Suprapubic skin (tissue), 4 donors: ENCODE measurements around the gene RNGTT. TPM values are rescaled to one million over a fixed set of nuclear protein-coding genes. Genes with fewer than 3 reads are reported as not detected.

Source experiments
- DNase-seq, 2 donors: peaks; one replicate each; pipeline ENCODE4 v3.0.0-alpha.2; 2019; ENCODE audit warnings: low spot score in 2 of 2
- H3K27ac ChIP-seq: fragments of 200-600 bp; sonication (generic); one replicate; pipeline ENCODE4 v1.5.1; 2019
- H3K27me3 ChIP-seq: fragments of 200-600 bp; sonication (generic); one replicate; pipeline ENCODE4 v1.5.1; 2019
- H3K36me3 ChIP-seq: fragments of 200-600 bp; sonication (generic); one replicate; pipeline ENCODE4 v1.5.1; 2019
- H3K4me1 ChIP-seq: fragments of 200-600 bp; sonication (generic); one replicate; pipeline ENCODE4 v1.5.1; 2019
- H3K4me3 ChIP-seq: fragments of 200-600 bp; sonication (generic); one replicate; pipeline ENCODE4 v1.5.1; 2019; ENCODE audit warnings: mild to moderate bottlenecking
- H3K9me3 ChIP-seq: fragments of 200-600 bp; sonication (generic); one replicate; pipeline ENCODE4 v1.5.1; 2019
- EP300 ChIP-seq: sonication (generic); formaldehyde crosslinking; IDR thresholded peaks from one replicate; pipeline ENCODE4 v1.6.1; 2017; ENCODE audit warnings: antibody characterized with exemption
- POLR2A ChIP-seq, 2 donors: fragments of 450-650 bp; IDR thresholded peaks; one replicate each; pipeline ENCODE4 v1.6.1; 2017; ENCODE audit warnings: antibody characterized with exemption in 2 of 2, mild to moderate bottlenecking in 2 of 2, moderate library complexity in 2 of 2
- POLR2AphosphoS5 ChIP-seq, 3 donors: sonication (generic); formaldehyde crosslinking; IDR thresholded peaks; one replicate each; pipeline ENCODE4 v1.6.1; 2017; ENCODE audit warnings: antibody characterized with exemption in 3 of 3
- WGBS: methylation state at CpG from one replicate; pipeline ENCODE4 v1.1.5; 2018; 5-methylcytosine and 5-hydroxymethylcytosine counted together
- total RNA-seq, 4 donors: library from RNA; depleted of rRNA; stranded (reverse); fragments of >200 nt; gene quantifications; one replicate each; pipeline ENCODE4 v1.1.0, GENCODE V29; 2016
- TF ChIP-seq, protein P1 (sequence below), 2 donors: fragments of 200-600 bp in 1 of 2; fragments of 450-650 bp in 1 of 2; sonication (generic) in 1 of 2; IDR thresholded peaks; one replicate each; pipeline ENCODE4 v1.5.1; 2016 to 2019; ENCODE audit warnings: antibody characterized with exemption in 2 of 2, mild to moderate bottlenecking in 1 of 2, moderate library complexity in 1 of 2

Gene RNGTT
- total RNA-seq, 4 donors from 2014 or later, result 8.6 to 13.6 (median 11.6) TPM

DNA sequence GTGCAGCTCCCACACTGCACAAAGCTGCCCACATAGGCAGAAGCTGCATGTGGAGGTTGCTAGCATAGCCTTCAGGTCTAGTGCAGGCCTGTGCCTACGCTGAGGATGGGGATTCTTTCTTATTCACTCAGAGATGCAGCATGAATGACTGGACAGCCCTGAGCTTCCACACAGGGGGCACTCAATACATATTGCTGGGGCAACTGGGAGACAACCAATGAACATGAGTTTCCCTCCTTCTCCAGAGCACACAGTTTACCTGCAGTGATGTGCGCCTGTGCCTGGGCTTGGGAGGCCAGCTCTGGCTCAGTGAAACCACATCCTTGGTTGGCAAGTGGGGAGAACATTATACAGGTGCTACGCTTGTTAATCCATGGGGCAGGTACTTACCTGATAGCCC lies 389.9 kb downstream of the RNGTT start:
- Histone ChIP-seq H3K27ac (no peak overlapping the region), H3K27me3 (no peaks in the 10 kb centered on the region), H3K4me1 (no peaks in the 10 kb centered on the region), H3K4me3 (no peak overlapping the region), H3K9me3 (no peaks in the 10 kb centered on the region), H3K36me3 (no peaks in the 10 kb centered on the region)
- TF ChIP-seq, protein P1, sequence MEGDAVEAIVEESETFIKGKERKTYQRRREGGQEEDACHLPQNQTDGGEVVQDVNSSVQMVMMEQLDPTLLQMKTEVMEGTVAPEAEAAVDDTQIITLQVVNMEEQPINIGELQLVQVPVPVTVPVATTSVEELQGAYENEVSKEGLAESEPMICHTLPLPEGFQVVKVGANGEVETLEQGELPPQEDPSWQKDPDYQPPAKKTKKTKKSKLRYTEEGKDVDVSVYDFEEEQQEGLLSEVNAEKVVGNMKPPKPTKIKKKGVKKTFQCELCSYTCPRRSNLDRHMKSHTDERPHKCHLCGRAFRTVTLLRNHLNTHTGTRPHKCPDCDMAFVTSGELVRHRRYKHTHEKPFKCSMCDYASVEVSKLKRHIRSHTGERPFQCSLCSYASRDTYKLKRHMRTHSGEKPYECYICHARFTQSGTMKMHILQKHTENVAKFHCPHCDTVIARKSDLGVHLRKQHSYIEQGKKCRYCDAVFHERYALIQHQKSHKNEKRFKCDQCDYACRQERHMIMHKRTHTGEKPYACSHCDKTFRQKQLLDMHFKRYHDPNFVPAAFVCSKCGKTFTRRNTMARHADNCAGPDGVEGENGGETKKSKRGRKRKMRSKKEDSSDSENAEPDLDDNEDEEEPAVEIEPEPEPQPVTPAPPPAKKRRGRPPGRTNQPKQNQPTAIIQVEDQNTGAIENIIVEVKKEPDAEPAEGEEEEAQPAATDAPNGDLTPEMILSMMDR (IDR thresholded peaks at IDR 0.05), result no peak
- TF ChIP-seq POLR2AphosphoS5 (IDR thresholded peaks at IDR 0.05) (no peak), EP300 (no peak), POLR2A (IDR thresholded peaks at IDR 0.05) (no peak)
- WGBS, result 50% methylated on average over 2 of the region's 3 CpGs
- DNase-seq, result no peak

DNA sequence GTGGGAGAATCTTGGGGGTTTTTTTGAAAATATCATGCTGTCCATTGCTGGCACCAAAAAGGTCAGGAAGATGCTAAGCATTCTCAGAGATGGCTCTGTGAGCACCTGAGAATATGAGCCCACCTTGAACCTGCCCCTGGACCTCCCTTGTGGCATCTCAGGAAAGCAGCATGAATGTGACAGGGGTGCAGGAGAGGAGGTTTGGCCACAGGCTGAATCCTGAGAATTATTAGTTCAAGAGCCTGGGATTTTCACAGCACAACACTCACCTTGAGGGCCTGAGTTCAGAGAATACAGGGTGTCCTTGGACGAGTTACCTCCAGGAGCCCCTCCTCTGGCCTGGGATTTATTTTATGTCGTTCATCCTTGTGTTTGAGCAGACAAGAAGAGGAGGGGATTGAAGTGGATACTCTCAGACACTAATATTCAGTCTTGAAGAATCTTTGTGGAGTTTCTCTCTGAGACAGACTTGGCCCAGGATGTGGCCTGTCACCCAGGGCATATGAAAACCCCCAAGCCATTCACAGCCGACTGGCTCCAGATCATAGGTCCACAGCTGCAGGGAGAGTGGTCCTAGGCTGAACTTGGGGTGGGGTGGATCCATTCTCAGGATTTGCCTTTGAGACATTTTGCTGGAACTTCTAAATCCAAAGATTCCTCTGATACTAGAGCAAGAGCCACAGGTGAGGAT lies 390.8 kb downstream of the RNGTT start:
- Histone ChIP-seq H3K36me3 (no peaks in the 10 kb centered on the region), H3K4me1 (no peaks in the 10 kb centered on the region), H3K9me3 (no peaks in the 10 kb centered on the region), H3K27me3 (no peaks in the 10 kb centered on the region), H3K4me3 (no peak overlapping the region), H3K27ac (no peak overlapping the region)
- no peak for TF ChIP-seq POLR2AphosphoS5 (IDR thresholded peaks at IDR 0.05)
- no peak for TF ChIP-seq EP300
- TF ChIP-seq, protein P1 (IDR thresholded peaks at IDR 0.05), result no peak
- TF ChIP-seq POLR2A (IDR thresholded peaks at IDR 0.05), result no peak
- 51% methylated on average over 3 of the region's 3 CpGs for WGBS
- DNase-seq, result no peak

DNA sequence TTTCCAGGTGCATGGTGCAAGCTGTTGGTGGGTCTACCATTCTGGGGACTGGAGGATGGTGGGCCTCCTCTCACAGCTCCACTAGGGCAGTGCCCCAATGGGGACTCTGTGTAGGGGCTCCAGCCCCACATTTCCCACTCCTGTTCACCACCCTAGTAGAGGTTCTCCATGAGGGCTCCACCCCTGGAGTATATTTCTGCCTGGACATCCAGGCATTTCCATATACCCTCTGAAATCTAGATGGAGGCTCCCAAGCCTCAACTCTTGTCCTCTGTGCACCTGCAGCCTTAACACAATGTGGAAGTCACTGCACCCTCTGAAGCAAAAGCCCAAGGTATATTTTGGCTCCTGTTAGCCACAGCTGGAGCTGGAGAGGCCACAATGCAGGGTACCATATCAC lies 393.5 kb downstream of the RNGTT start:
- no peaks in the 10 kb centered on the region for H3K4me1 ChIP-seq
- no peaks in the 10 kb centered on the region for H3K27me3 ChIP-seq
- H3K9me3 ChIP-seq, result no peaks in the 10 kb centered on the region
- no peaks in the 10 kb centered on the region for H3K36me3 ChIP-seq
- TF ChIP-seq, protein P1 (IDR thresholded peaks at IDR 0.05), result no peak
- TF ChIP-seq POLR2AphosphoS5 (IDR thresholded peaks at IDR 0.05) (no peak), EP300 (no peak), POLR2A (IDR thresholded peaks at IDR 0.05) (no peak)
- H3K4me3 ChIP-seq, result no peak overlapping the region
- no peak for DNase-seq
- H3K27ac ChIP-seq, result no peak overlapping the region

DNA sequence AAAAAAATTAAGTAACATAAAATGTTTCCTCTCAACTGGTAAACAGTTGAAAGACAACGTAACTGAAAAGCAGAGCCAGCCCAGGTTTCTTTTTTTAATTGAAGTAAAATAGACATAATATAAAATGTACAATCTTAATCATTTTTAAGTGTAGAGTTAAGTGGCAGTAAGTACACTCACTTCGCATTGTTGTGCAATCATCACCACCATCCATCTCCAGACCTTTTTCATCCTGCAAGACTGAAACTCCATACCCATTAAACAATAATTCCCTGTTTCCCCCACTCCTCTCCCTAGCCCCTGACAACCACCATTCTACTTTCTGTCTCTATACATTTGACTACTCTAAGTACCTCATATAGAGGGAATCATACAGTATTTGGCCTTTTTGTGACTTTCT lies 395.7 kb downstream of the RNGTT start:
- no peak overlapping the region for H3K4me3 ChIP-seq
- H3K27me3 ChIP-seq, result no peaks in the 10 kb centered on the region
- no peaks in the 10 kb centered on the region for H3K9me3 ChIP-seq
- no peak overlapping the region for H3K27ac ChIP-seq
- no peak for DNase-seq
- H3K4me1 ChIP-seq, result no peaks in the 10 kb centered on the region
- 82% methylated on average over 2 of the region's 2 CpGs for WGBS
- H3K36me3 ChIP-seq, result no peaks in the 10 kb centered on the region
- TF ChIP-seq EP300 (no peak), POLR2AphosphoS5 (IDR thresholded peaks at IDR 0.05) (no peak), POLR2A (IDR thresholded peaks at IDR 0.05) (no peak)
- TF ChIP-seq, protein P1 (IDR thresholded peaks at IDR 0.05), result no peak

DNA sequence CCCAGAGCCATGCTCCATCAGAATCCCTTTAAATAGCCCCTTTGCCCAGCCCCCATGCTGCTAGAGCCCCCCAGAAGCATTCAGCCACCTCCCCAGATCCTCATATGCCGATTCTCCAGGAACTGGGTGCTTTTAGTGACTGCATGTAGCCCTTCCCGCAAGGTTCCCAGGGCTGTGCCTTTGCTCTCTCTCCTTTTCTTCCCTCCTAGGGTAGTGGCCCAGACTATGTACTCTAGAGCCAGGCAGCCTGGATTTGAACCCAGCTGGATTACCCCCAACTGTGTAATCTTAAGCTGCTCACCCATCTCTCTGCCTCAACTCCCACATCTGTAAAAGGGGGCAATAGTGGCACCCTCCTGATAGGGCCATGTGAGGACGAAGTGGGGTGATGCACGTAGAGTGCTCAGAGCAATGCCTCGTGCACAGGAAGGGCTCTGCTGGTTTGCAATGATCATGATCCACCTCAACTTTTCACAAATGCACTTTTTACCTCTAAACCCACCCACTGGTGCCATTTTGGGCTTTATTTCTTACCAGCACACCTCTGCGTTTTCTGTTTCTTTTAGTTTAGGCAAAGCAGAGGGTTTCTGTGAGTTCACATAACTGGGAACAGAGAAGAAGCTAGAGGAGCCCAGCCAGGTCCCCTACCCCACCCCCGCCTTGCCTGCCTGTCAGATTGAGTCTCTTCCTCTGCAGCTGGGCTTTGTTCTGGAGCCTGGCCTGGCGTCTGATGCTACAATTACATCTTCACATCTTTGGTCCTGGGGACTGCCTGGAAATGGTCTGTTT lies 396.5 kb downstream of the RNGTT start:
- H3K4me1 ChIP-seq, result no peaks in the 10 kb centered on the region
- H3K4me3 ChIP-seq, result no peak overlapping the region
- DNase-seq, result no peak
- no peak overlapping the region for H3K27ac ChIP-seq
- no peaks in the 10 kb centered on the region for H3K27me3 ChIP-seq
- no peaks in the 10 kb centered on the region for H3K9me3 ChIP-seq
- no peaks in the 10 kb centered on the region for H3K36me3 ChIP-seq
- 78% methylated on average over 8 of the region's 8 CpGs for WGBS
- TF ChIP-seq POLR2AphosphoS5 (IDR thresholded peaks at IDR 0.05) (no peak), EP300 (no peak), POLR2A (IDR thresholded peaks at IDR 0.05) (no peak)
- TF ChIP-seq, protein P1 (IDR thresholded peaks at IDR 0.05), result no peak
